NCI-H82 treated with DMSO at 0.1 percent for 48 hours (cell line): ENCODE measurements around the gene WASF2.
A peak's percentile ranks its signal among the peaks of the same experiment; 100 is the strongest.

Source experiments
- DNase-seq: peaks from one replicate; lab custom pipeline; 2025; ENCODE audit not compliant: unreplicated experiment; lab: John Stamatoyannopoulos, UW

Gene WASF2

DNA sequence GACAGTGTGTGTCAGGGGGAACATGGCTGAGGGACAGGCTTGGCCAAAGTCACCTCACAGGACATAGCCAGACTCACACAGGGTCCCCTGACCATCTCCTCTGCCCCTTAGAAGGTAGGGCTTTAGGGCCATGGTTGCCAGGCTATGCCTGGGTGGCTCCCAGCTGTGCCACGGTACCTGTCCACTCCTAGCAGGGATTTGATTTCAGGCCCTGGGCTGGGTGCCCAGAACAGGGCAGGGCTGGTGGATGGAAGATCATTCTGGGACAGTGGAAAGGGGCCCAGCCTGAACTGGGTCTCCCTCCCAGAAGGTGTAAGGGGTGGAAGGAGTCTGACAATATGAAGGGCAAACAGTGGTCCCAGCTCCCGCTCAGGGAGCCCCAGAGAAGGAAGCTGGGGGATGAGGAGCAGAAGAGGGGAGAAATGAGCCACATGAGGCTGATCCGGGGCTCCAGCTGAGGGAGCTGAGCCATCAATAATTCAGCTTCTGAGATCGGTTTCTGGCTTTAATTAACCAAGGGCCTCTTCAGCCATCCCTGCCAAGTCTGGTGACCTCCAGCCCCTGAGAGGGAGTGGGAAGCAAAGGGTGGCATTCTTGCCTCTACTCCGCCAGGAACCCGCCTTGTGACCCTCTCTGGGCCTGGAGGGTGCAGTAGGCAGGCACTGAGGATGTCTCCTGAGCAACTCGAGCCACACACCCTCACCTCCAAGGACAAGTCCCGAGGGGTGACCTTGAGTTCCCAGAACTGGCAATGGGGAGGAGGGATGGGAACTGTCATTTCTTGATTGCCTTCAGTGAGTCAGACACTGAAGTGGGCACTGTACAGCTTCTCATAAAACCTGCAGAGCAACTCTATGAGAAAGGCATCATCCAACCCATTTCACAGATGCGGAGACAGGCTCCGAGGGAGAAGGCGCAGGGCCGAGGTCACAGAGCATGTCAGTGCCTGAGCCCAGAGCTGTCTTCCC lies 108.9 kb downstream of the WASF2 start:
- no peak for DNase-seq

DNA sequence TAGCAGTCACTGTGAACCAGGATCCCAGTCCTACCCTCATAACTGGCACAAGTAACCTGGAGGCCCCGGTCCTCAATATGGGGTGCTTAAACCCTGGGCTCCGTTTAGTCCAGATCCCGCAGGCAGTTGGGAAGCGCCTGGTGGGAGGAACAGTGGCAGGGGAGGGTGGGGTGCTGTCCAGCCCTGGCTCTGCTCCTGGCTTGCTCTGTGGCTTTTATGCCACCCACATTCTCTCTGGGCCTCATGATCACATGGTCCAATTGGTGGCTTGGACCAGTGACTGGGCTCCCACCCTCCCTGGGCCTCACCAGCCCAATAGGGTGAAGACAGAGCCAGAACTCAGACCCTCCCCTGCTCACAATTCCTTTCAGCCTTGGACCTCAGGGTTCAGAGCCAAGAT lies 109.7 kb downstream of the WASF2 start:
- DNase-seq = no peak

- DNase-seq = no peak
Observed at GRCh38 chr1:27379564-27380122, 110.3 kb downstream of the WASF2 start.

- no peak for DNase-seq
Observed at GRCh38 chr1:27377760-27378495, 112.0 kb downstream of the WASF2 start.

DNA sequence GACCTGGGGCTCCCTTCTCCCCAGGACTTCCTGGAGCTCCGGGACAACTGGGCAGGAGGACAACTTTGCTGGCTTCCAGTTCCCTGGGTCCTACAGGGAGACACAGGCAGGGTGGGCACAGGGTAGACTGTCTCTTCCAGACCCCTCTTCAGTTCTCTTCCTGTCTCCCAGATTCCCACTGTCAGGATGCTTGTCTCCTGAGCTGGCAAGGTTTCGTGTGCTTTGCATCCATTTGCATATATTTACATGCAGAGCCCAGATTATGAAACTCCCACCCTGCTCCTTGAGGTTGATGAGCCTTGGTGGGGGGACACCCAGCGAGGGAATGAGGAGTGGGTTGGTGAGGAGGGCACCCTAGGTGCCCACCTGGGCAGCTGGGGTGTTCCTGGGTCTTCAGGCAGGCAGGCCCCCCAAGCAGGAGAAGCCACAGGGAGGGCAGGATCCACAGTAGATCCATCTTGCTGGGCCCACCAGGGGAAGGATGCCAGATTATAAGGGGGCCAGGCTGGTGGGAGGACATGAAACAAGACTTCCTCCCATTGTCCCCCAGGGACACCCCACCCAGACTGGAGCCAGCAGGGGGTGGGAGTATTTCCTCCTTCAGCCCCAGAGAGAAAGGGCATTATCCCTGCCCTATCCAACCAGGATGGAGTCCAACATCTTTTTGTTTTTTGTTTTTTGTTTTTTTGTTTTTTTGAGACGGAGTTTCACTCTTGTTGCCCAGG lies 115.4 kb downstream of the WASF2 start, which contains the start of gene FCN3:
Gene FCN3 (minus strand): TSS at position 463 of the 725 bp plus-strand sequence. CDS start 6 bp downstream, at position 457.
- no peak for DNase-seq

DNA sequence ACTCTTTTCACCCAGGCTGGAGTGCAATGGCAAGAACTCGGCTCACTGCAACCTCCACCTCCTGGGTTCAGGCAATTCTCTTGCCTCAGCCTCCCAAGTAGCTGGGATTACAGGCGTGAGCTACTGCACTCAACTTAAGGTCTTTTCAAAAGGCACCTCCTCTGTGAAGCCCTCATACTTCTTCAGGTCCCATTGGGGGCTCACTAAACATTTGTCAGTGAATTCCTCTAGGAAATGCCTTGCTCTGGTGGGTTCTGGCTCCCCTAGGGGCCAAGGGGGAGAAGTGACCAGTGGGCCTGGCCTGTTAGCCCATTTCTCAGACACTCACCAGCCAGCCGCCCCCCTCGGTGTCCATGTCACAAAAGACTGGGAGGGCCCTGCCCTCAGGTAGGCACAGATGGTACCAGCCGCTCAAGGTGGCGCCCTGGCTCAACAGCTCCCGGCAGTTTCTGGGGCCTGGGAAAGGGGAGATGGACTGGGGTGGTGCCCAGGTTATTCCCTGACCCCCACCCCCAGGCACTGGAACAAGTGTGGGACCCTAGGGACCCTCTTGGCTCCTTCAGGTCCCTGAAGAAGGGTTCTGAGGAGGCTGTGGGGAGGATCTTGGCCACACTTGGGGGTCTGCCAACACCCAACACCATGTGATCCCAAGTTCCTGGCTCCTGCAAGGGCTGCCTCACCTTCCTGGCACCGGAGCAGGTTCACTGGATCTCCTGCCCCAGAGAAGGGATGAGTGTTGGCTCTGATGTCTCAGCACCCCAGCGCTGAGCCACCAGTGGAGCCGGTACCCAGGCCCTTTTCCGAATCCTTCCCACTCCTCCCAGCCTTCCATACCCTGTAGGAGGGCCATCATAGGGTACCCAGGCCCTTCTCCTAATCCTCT lies 116.9 kb downstream of the WASF2 start:
- DNase-seq = no peak

- DNase-seq = no peak
Observed at GRCh38 chr1:27372022-27372807, 117.8 kb downstream of the WASF2 start.

DNA sequence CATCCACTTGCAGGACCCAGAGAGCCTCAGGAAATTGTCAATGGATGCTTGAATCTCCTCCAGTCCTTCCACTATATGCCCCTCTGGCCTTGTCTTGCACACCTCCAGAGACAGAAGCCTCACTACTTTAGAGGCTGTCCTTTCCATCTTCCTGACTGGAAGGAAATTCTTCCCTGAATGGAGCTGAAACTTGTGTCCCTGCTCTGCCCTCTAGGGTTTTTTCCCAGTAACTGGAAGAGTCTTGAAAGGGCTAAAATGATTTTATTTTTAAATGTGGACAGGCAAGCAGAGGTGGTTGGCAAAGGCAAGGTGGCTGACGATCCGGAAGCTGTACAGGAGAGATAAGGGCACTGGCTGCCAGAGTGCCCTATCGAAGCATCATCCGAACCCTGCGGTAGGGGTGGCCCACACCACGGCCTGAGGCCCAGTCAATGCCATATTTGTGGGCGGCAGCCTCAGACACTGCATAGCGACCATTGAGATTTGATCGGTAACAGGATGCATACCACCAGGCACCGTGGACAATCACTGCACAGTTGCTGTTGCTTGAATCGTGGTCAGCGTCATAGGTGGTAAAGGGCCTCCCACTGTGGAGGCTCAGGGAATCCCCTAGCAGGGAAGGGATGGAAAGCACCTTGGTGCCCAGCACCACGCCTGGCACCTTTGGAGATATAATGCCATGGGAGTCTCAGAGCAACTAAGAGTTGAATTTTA lies 120.9 kb downstream of the WASF2 start:
- DNase-seq = no peak

- DNase-seq = no peak
Observed at GRCh38 chr1:27367160-27367650, 122.8 kb downstream of the WASF2 start.

DNA sequence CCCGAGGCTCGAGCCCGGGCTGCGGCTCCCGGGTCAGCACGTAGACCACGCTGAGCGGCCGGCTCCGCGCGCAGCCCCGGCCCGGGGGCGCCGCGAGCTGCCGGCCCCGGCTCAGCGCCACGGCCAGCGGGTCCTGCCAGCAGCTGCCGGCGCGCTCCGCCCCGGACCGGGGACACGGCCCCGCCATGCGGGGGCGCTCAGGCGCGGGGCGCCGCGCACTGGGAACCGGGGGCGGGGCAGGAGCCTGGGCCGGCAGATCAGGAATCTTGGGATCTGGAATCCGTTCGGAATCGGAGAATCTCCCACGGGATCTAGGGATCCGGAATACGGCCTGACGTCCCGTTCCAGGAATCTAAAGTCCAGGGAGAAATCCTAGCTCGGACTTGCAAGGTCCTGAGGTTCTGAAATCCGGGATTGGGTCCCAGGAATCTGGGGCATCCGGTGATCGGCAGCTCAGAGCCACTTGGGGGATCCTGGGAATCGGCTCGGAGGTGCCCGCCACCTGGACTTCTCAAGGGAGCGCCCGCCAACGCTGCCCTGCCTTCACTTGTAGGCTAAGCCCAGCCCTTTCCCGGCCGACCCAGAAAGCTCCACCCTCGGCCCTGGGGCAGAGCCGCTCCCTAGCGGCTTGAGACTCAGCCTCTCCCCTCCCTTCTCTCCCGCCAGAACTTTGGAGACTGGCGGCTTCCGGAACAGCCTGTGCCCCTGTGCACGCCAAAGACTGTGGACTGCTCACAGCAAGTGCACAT lies 123.4 kb downstream of the WASF2 start, which contains the start of gene MAP3K6:
Gene MAP3K6 (minus strand): TSS at position 551 of the 749 bp plus-strand sequence. CDS start 364 bp downstream, at position 187.
- peak; percentile 62 for DNase-seq

- peak; percentile 70 for DNase-seq
Observed at GRCh38 chr1:27366113-27366410, 123.9 kb downstream of the WASF2 start.

DNA sequence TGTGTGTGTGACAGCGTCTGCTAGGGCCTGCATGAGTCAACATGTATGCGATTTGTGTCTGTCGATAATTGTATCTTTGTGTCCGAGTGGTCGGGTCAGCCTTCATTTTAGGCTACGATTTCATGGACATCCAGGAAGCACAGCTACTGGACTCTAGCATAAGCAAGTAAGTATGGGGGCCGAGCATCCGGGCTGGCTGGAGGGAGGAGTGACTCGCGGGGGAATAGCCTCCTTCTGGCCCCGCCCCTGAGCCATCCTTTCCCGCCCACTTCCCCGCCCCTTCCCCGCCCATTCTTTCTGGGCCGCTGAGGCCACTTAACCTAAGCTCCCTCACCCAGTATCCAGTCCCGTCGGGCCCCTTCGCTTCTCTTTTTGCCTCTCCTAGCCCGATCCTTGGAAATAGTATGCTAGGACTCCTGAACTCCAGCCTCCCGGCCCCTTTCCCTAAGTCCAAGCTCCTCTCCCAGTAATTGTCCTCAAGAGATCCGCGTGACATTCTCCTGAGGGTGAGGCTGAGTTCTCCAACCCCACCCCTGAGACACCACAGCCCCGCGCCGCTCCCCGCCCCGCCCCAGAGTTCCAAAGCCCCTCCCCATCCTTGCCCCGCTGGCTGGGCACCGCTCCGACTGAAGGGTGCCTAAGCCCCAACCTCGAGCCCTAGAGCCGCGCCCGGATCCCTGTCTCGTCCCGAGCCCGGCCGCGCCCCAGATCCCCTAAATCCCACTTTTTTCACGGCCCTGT lies 124.4 kb downstream of the WASF2 start:
- DNase-seq = peak; percentile 96

- DNase-seq = no peak
Observed at GRCh38 chr1:27364696-27365371, 125.1 kb downstream of the WASF2 start.

GRCh38 chr1:27363766-27364695 lies 125.9 kb downstream of the WASF2 start:
- no peak for DNase-seq

- no peak for DNase-seq
Observed at GRCh38 chr1:27361553-27361952, 128.4 kb downstream of the WASF2 start.
